OCI-LY1 (cell line): Measurements from ENCODE around the gene NUP42.

Experiments used
- H2AFZ ChIP-seq: fragments of 200-600 bp; sonication (generic), shearing (Covaris generic); 2 replicates; pipeline ENCODE4 v1.6.0; 2014; ENCODE audit warnings: antibody characterized with exemption, mild to moderate bottlenecking, low read length
- H3F3A ChIP-seq: fragments of 200-600 bp; sonication (generic), shearing (Covaris generic); 2 replicates; pipeline ENCODE4 v1.6.0; 2014; ENCODE audit warnings: mild to moderate bottlenecking, antibody characterized with exemption, low read length, moderate library complexity; ENCODE audit not compliant: insufficient read depth
- H3K27ac ChIP-seq: fragments of 200-600 bp; sonication (generic); 2 replicates; pipeline ENCODE4 v1.5.1; 2014; ENCODE audit warnings: low read length, mixed run types, mild to moderate bottlenecking, low read depth; ENCODE audit not compliant: poor library complexity, severe bottlenecking
- H3K27me3 ChIP-seq: fragments of 200-600 bp; sonication (generic); 2 replicates; pipeline ENCODE4 v1.6.0; 2014; ENCODE audit warnings: antibody characterized with exemption, mild to moderate bottlenecking, low read length, moderate library complexity; ENCODE audit not compliant: insufficient read depth
- H3K36me3 ChIP-seq: fragments of 200-600 bp; sonication (generic); 2 replicates; pipeline ENCODE4 v1.6.1; 2014; ENCODE audit warnings: mild to moderate bottlenecking, antibody characterized with exemption, low read length, moderate library complexity, mixed read lengths; ENCODE audit not compliant: insufficient read depth
- H3K4me1 ChIP-seq: fragments of 200-600 bp; sonication (generic); 2 replicates; pipeline ENCODE4 v1.5.1; 2014; ENCODE audit warnings: mild to moderate bottlenecking, low read length, moderate library complexity; ENCODE audit not compliant: insufficient read depth, severe bottlenecking
- H3K4me2 ChIP-seq: fragments of 200-600 bp; sonication (generic), shearing (Covaris generic); 2 replicates; pipeline ENCODE4 v1.6.1; 2014; ENCODE audit warnings: low read length
- H3K4me3 ChIP-seq: fragments of 200-600 bp; sonication (generic); 2 replicates; pipeline ENCODE4 v1.5.1; 2014; ENCODE audit warnings: low read length, low read depth, mild to moderate bottlenecking, mixed read lengths; ENCODE audit not compliant: poor library complexity, severe bottlenecking
- H3K79me2 ChIP-seq: fragments of 200-600 bp; shearing (Covaris generic); 2 replicates; pipeline ENCODE4 v1.6.1; 2016; ENCODE audit warnings: mixed run types, low read length, mixed read lengths; ENCODE audit not compliant: insufficient read depth
- H3K9ac ChIP-seq: fragments of 200-600 bp; sonication (generic), shearing (Covaris generic); 2 replicates; pipeline ENCODE4 v1.6.1; 2014; ENCODE audit warnings: mild to moderate bottlenecking, low read length, mixed read lengths
- H3K9me2 ChIP-seq: fragments of 200-600 bp; sonication (generic), shearing (Covaris generic); 2 replicates; pipeline ENCODE4 v1.6.1; 2014; ENCODE audit warnings: low read depth, mild to moderate bottlenecking, low read length, mixed read lengths
- H3K9me3 ChIP-seq: fragments of 200-600 bp; shearing (Covaris generic); 2 replicates; pipeline ENCODE4 v1.6.1; 2014; ENCODE audit warnings: low read length, mixed read lengths
- H4K20me1 ChIP-seq: fragments of 200-600 bp; sonication (generic), shearing (Covaris generic); 2 replicates; pipeline ENCODE4 v1.6.0; 2016; ENCODE audit warnings: mild to moderate bottlenecking, low read length; ENCODE audit not compliant: insufficient read depth
- EZH2 ChIP-seq: fragments of 200-600 bp; sonication (generic), shearing (Covaris generic); IDR thresholded peaks from 2 replicates; pipeline ENCODE4 v1.8.0; 2017; ENCODE audit warnings: borderline replicate concordance, mixed run types, mild to moderate bottlenecking, antibody characterized with exemption, low read length, moderate library complexity, mixed read lengths
- TF ChIP-seq, protein P1 (sequence below): fragments of 200-600 bp; sonication (generic), shearing (Covaris generic); IDR thresholded peaks from 2 replicates; pipeline ENCODE4 v1.5.1; 2017; ENCODE audit warnings: mild to moderate bottlenecking, antibody characterized with exemption, low read length, moderate library complexity, mixed read lengths

Gene NUP42, protein sequence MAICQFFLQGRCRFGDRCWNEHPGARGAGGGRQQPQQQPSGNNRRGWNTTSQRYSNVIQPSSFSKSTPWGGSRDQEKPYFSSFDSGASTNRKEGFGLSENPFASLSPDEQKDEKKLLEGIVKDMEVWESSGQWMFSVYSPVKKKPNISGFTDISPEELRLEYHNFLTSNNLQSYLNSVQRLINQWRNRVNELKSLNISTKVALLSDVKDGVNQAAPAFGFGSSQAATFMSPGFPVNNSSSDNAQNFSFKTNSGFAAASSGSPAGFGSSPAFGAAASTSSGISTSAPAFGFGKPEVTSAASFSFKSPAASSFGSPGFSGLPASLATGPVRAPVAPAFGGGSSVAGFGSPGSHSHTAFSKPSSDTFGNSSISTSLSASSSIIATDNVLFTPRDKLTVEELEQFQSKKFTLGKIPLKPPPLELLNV

DNA sequence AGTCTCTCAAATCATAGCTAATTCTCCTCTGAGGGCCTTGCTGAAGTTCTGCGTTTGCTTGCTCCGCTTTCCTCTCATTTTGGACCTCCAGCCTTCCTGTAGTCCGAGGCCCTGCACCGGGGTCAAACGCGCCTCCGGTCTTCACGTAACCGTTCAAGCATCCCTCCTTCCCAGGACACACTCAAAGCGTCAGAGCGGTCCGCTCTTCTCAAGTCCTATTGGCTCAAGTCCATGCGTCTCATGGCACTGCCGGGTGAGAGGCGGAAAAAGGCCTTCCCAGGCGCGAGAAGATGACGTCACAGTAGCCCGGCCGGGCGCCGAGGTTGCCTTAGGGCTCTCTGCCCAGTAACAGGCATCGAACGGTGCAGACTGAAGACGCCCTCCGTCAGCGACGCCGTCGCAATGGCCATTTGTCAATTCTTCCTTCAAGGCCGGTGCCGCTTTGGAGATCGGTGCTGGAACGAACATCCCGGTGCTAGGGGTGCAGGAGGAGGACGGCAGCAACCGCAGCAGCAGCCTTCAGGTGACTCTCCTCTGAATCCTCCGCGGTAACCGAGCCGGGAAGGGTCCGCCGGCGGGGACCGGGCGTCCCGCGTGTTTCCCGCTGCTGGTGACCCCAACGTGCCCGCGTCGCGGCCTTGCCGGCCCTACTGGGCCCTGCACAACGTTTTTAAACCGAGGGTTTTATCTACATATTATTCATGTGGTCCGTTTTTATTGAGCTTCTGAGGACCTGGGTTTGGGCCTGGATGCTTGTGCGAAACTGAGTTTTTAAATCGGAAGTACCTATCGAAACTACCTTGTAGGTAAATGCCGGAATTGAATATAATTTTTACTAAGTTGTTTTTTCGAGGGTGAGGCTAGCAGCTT, at the start of gene NUP42:
NUP42 (plus strand) TSS at position 365 of the 870 bp plus-strand sequence; CDS start at position 403, 38 bp downstream.
- Histone ChIP-seq H3F3A (no peaks in the 10 kb centered on the region), H3K9me3 (no peaks in the 10 kb centered on the region), H3K4me1 (peaks cover 32% of the 10 kb centered on the region), H4K20me1 (0 out of 2 replicates have a peak, but pooled peaks cover 2% of the 10 kb centered on the region), H3K27me3 (no peaks in the 10 kb centered on the region), H3K4me2 (peak within 1 kb of the TSS; percentile 64), H3K9me2 (no peaks in the 10 kb centered on the region), H2AFZ (peak within 1 kb of the TSS; percentile 37), H3K9ac (peak within 1 kb of the TSS; percentile 93), H3K79me2 (peaks cover 45% of the 10 kb centered on the region), H3K4me3 (peak within 1 kb of the TSS; percentile 90), H3K36me3 (peaks cover 29% of the 10 kb centered on the region), H3K27ac (peak within 1 kb of the TSS; percentile 58)
- TF ChIP-seq, protein P1, sequence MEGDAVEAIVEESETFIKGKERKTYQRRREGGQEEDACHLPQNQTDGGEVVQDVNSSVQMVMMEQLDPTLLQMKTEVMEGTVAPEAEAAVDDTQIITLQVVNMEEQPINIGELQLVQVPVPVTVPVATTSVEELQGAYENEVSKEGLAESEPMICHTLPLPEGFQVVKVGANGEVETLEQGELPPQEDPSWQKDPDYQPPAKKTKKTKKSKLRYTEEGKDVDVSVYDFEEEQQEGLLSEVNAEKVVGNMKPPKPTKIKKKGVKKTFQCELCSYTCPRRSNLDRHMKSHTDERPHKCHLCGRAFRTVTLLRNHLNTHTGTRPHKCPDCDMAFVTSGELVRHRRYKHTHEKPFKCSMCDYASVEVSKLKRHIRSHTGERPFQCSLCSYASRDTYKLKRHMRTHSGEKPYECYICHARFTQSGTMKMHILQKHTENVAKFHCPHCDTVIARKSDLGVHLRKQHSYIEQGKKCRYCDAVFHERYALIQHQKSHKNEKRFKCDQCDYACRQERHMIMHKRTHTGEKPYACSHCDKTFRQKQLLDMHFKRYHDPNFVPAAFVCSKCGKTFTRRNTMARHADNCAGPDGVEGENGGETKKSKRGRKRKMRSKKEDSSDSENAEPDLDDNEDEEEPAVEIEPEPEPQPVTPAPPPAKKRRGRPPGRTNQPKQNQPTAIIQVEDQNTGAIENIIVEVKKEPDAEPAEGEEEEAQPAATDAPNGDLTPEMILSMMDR = no peak
- TF ChIP-seq EZH2 = no peak

DNA sequence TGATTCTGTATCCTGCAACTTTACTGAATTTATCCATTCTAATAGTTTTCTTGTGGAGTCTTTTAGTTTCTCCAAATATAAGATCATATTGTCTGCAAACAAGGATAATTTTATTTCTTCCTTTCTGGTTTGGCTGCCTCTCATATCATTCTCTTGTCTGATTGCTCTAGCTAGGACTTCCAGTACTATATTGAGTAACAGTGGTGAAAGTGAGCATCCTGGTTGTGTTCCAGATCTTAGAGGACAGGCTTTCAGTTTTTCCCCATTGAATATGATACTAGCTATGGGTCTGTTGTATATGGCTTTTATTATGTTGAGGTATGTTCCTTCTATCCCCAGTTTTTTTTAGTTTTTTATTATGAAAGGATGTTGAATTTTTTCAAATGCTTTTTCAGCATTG, 48.1 kb upstream of the NUP42 start:
- Histone ChIP-seq H3K27me3 (no peaks in the 10 kb centered on the region), H3K4me2 (no peak overlapping the region), H3K79me2 (no peaks in the 10 kb centered on the region), H4K20me1 (no peaks in the 10 kb centered on the region), H3K9me2 (no peaks in the 10 kb centered on the region), H3K36me3 (no peaks in the 10 kb centered on the region), H3F3A (no peaks in the 10 kb centered on the region), H3K27ac (no peak overlapping the region), H3K9me3 (no peaks in the 10 kb centered on the region), H3K9ac (no peak overlapping the region), H3K4me1 (no peaks in the 10 kb centered on the region), H3K4me3 (no peak overlapping the region), H2AFZ (no peak overlapping the region)
- TF ChIP-seq, protein P1 = no peak
- no peak for TF ChIP-seq EZH2

DNA sequence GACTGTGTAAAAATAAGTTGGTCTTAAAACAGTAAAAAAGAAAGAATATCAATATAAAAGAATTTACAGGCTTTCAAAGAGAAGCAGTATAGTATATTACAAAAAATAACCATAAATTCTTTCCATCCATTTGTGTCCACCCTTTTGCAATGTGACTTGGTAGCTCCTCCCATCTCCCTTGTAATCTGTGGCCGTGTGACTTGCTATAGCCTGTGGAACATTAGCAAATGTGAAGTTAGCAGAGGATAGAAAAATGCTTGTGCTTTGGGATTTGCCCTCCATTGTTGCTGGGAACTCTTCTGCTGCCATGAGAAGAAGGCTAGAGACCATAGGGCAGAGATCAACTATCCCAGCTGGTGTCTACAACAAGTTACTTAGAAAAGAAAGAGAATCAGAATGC, 46.1 kb upstream of the NUP42 start:
- no peak overlapping the region for H3K4me2 ChIP-seq
- no peaks in the 10 kb centered on the region for H4K20me1 ChIP-seq
- no peaks in the 10 kb centered on the region for H3K27me3 ChIP-seq
- H2AFZ ChIP-seq = no peak overlapping the region
- no peak overlapping the region for H3K4me3 ChIP-seq
- H3K9ac ChIP-seq = no peak overlapping the region
- no peak for TF ChIP-seq EZH2
- TF ChIP-seq, protein P1 = no peak
- no peaks in the 10 kb centered on the region for H3K9me2 ChIP-seq
- H3K79me2 ChIP-seq = no peaks in the 10 kb centered on the region
- no peak overlapping the region for H3K27ac ChIP-seq
- no peaks in the 10 kb centered on the region for H3F3A ChIP-seq
- H3K36me3 ChIP-seq = no peaks in the 10 kb centered on the region
- no peaks in the 10 kb centered on the region for H3K4me1 ChIP-seq
- H3K9me3 ChIP-seq = no peaks in the 10 kb centered on the region
